Stomach (tissue), 4 donors: ENCODE results near the gene TSNAXIP1.

Experiments used
- CTCF ChIP-seq, 7 experiments: fragments of 450-650 bp in 4 of 7; fragments of 200-600 bp in 3 of 7; sonication (generic) in 3 of 7; IDR thresholded peaks; one replicate each; pipeline ENCODE4 v1.5.1; 2016 to 2019; ENCODE audit warnings: antibody characterized with exemption in 7 of 7, control low read depth in 2 of 7, mild to moderate bottlenecking in 1 of 7
- POLR2A ChIP-seq, 4 donors: fragments of 450-650 bp; IDR thresholded peaks; one replicate each; pipeline ENCODE4 v1.6.1; 2016; ENCODE audit warnings: antibody characterized with exemption in 4 of 4, control low read depth in 2 of 4, mild to moderate bottlenecking in 1 of 4, moderate library complexity in 1 of 4

- TF ChIP-seq POLR2A (IDR thresholded peaks at IDR 0.05) (no peak), CTCF (IDR thresholded peaks at IDR 0.05) (no peak)
Measured at GRCh38 chr16:67825119-67825518, 18.4 kb downstream of the TSNAXIP1 start.
